ENCODE data around the gene CFAP97.
"Not testable (repeated sequence)": the region's sequence is repeated elsewhere in the genome, so short reads cannot be mapped to it uniquely, and the experiment has no call there.

Gene CFAP97

DNA sequence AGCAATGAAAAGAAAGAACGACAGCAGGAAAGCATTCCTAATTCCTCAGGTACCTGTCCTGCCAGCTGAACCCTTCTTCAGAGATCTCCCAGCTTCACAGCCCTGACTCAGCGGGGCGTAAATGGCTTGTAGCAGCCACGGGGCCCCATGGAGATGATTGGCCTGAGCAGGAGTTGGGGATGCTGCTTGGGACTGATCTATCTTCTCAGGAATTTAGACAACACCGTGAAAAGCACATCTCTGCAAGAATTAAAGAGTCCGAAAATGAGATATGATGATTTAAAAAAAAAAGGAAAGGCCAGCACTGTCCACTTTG lies 83.2 kb downstream of the CFAP97 start:
- TF ChIP-seq, protein P1, sequence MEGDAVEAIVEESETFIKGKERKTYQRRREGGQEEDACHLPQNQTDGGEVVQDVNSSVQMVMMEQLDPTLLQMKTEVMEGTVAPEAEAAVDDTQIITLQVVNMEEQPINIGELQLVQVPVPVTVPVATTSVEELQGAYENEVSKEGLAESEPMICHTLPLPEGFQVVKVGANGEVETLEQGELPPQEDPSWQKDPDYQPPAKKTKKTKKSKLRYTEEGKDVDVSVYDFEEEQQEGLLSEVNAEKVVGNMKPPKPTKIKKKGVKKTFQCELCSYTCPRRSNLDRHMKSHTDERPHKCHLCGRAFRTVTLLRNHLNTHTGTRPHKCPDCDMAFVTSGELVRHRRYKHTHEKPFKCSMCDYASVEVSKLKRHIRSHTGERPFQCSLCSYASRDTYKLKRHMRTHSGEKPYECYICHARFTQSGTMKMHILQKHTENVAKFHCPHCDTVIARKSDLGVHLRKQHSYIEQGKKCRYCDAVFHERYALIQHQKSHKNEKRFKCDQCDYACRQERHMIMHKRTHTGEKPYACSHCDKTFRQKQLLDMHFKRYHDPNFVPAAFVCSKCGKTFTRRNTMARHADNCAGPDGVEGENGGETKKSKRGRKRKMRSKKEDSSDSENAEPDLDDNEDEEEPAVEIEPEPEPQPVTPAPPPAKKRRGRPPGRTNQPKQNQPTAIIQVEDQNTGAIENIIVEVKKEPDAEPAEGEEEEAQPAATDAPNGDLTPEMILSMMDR (IDR thresholded peaks at IDR 0.05; ENCODE audit: insufficient read depth, low read length, missing control alignments): no peak
- no peak for DNase-seq (ENCODE audit: low read depth, low spot score)
- ChIA-PET POLR2A (no interaction called here), CTCF (no interaction called here)
- H3K4me3 ChIP-seq (ENCODE audit: low read depth, low read length): no peak overlapping the region

GRCh38 chr4:185119927-185120630 lies 83.7 kb downstream of the CFAP97 start:
- TF ChIP-seq, protein P1 (IDR thresholded peaks at IDR 0.05; ENCODE audit: insufficient read depth, low read length, missing control alignments): no peak
- no peak overlapping the region for H3K4me3 ChIP-seq (ENCODE audit: low read depth, low read length)
- ChIA-PET POLR2A (no interaction called here), CTCF (interaction anchor here (1.1 kb wide), 1 partner anchor 63 kb away, joined by 3 read pairs; no protein-coding TSS in a partner anchor)
- no peak for DNase-seq (ENCODE audit: low read depth, low spot score)

- DNase-seq (ENCODE audit: low read depth, low spot score); POLR2A ChIA-PET; H3K4me3 ChIP-seq (ENCODE audit: low read depth, low read length): not testable (repeated sequence)
- CTCF ChIA-PET: interaction anchor here (0.6 to 2.4 kb wide), 4 partner anchors 9 to 272 kb away, joined by 3 to 14 read pairs (median 4); no protein-coding TSS in a partner anchor
Observed at GRCh38 chr4:185119467-185119866, 84.3 kb downstream of the CFAP97 start.

- H3K4me3 ChIP-seq (ENCODE audit: low read depth, low read length): no peak overlapping the region
- POLR2A ChIA-PET: no interaction called here
- CTCF ChIA-PET: interaction anchor here (0.6 to 5.3 kb wide), 6 partner anchors 10 to 373 kb away, joined by 3 to 22 read pairs (median 4); no protein-coding TSS in a partner anchor
- TF ChIP-seq, protein P1 (IDR thresholded peaks at IDR 0.05; ENCODE audit: insufficient read depth, low read length, missing control alignments): no peak
- DNase-seq (ENCODE audit: low read depth, low spot score): no peak
Observed at GRCh38 chr4:185118876-185119275, 84.9 kb downstream of the CFAP97 start.

GRCh38 chr4:185117300-185117934 lies 86.4 kb downstream of the CFAP97 start:
- POLR2A ChIA-PET: no interaction called here
- DNase-seq (ENCODE audit: low read depth, low spot score): no peak
- CTCF ChIA-PET: interaction anchor here (0.8 to 5.3 kb wide), 4 partner anchors 18 to 372 kb away, joined by 3 to 22 read pairs (median 8); no protein-coding TSS in a partner anchor
- TF ChIP-seq, protein P1 (IDR thresholded peaks at IDR 0.05; ENCODE audit: insufficient read depth, low read length, missing control alignments): no peak
- H3K4me3 ChIP-seq (ENCODE audit: low read depth, low read length): no peak overlapping the region

DNA sequence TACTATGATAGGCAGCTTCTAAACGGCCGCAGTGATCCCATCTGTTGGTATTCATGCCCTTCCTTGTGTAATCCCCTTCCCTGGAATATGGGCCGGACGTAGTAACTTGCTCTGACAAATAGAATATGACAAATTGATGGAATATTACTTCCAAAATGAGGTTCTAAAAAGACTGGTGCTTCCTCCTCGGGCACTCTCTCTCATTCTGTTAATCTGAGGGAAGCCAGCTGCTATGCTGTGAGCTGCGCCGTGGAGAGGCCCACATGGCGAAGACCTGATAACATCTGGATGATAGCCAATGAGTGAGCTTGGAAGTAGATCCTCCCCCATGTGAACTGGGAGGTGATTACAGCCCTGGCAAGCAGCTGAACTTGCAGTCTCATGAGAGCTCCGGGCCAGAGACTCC lies 88.0 kb downstream of the CFAP97 start:
- H3K4me3 ChIP-seq (ENCODE audit: low read depth, low read length): no peak overlapping the region
- POLR2A ChIA-PET: no interaction called here
- peak; percentile 36 for DNase-seq (ENCODE audit: low read depth, low spot score)
- TF ChIP-seq, protein P1 (IDR thresholded peaks at IDR 0.05; ENCODE audit: insufficient read depth, low read length, missing control alignments): no peak
- CTCF ChIA-PET: interaction anchor here (1.9 to 5.3 kb wide), 4 partner anchors 16 to 76 kb away, joined by 5 to 22 read pairs (median 6); no protein-coding TSS in a partner anchor
